ENCODE results near the gene RAB11FIP4. TPM values are rescaled to one million over a fixed set of nuclear protein-coding genes. Genes with fewer than 3 reads are reported as not detected.
"Not testable (repeated sequence)": the region's sequence is repeated elsewhere in the genome, so short reads cannot be mapped to it uniquely, and the experiment has no call there.

RAB11FIP4 gene
- total RNA-seq, 3 donors from 2014 or later (not counting 1 experiment from before 2014, with no cell fraction given): 81.4 to 121 (median 102) TPM

DNA sequence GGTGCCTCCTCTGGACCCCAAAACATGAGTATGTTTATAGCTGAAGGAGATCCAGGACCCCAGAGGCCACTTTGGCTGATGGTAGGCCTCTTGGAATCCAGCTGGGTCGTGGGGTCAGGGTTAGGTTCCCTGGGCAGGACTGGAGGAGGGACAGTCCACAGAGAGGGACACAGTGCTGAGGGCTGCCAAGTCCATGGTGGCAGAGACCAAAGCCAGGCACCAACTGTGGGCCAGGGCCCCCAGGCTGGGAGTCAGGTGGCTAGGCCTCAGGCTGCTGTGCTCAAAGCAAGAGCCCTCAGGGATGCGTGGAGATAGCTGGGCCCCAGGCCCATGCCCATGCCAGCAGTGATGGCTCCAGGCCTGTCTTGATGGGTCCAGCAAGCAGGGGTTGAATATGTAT, 44.1 kb downstream of the RAB11FIP4 start:
- intact Hi-C loops (cut with micrococcal nuclease): no loop called here
- Mint-ChIP-seq H3K36me3 (no peaks in the 10 kb centered on the region), H3K9me3 (no peaks in the 10 kb centered on the region), H3K27me3 (ENCODE audit: low read depth in 2 of 2) (peaks cover 0 to 14% of the 10 kb centered on the region in 2 donors), H3K27ac (no peak overlapping the region), H3K4me1 (peaks cover 6 to 25% of the 10 kb centered on the region in 2 donors), H3K4me3 (no peak overlapping the region)
- TF ChIP-seq, protein P1, sequence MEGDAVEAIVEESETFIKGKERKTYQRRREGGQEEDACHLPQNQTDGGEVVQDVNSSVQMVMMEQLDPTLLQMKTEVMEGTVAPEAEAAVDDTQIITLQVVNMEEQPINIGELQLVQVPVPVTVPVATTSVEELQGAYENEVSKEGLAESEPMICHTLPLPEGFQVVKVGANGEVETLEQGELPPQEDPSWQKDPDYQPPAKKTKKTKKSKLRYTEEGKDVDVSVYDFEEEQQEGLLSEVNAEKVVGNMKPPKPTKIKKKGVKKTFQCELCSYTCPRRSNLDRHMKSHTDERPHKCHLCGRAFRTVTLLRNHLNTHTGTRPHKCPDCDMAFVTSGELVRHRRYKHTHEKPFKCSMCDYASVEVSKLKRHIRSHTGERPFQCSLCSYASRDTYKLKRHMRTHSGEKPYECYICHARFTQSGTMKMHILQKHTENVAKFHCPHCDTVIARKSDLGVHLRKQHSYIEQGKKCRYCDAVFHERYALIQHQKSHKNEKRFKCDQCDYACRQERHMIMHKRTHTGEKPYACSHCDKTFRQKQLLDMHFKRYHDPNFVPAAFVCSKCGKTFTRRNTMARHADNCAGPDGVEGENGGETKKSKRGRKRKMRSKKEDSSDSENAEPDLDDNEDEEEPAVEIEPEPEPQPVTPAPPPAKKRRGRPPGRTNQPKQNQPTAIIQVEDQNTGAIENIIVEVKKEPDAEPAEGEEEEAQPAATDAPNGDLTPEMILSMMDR (IDR thresholded peaks at IDR 0.05): no peak
- Histone ChIP-seq H3K27ac (ENCODE audit: low read length) (no peak overlapping the region), H3K4me3 (ENCODE audit: low read length) (no peak overlapping the region), H3K4me1 (ENCODE audit: control insufficient read depth, insufficient read depth, low read length) (peaks cover 24% of the 10 kb centered on the region), H3K27me3 (ENCODE audit: control insufficient read depth, insufficient read depth, low read length) (no peaks in the 10 kb centered on the region), H3K9me3 (ENCODE audit: control insufficient read depth, insufficient read depth, low read length) (no peaks in the 10 kb centered on the region), H3K36me3 (ENCODE audit: control insufficient read depth, insufficient read depth, low read length) (no peaks in the 10 kb centered on the region)
- DNase-seq: no peak
- WGBS (ENCODE audit: insufficient coverage): 81% methylated on average over 2 of the region's 2 CpGs
- ATAC-seq: no peak

DNA sequence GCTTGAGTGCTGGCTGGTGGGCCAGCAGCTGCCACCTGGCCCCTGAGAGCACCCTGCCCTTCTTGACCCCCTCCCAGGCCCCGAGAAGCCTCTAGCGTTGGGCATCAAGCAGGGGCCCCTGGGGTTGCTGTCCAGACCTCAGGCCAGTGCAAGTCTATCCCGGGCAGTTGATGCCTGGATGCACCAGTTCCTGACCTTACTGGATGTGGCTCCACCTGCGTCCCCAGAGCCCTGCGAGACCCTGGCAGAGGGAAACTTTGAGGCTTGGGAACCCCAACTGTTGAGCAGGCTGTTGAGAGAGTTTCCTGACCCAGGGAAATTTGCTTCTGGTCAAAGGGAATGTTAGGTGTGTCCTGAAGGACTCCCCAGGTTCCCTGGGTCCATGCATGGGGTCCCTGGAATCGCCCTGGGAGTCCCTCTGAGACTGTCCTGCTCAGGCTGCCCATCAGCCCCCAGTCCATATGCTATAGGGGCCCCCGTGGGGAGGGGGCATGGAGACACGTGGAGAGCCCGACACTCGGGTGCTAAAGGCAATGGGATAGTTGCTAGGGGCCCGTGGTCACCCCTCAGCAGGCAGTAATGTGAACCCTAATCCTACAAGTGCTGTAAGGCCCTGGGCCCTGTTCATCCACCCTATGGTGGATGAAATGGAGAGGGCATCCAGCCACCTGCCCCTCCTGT, 46.4 kb downstream of the RAB11FIP4 start:
- DNase-seq (no peak), ATAC-seq (no peak)
- no peak overlapping the region for H3K4me3 Mint-ChIP-seq
- H3K4me1 Mint-ChIP-seq: peaks cover 6 to 16% of the 10 kb centered on the region in 2 donors
- Histone ChIP-seq H3K4me3 (ENCODE audit: low read length) (no peak overlapping the region), H3K36me3 (ENCODE audit: control insufficient read depth, insufficient read depth, low read length) (no peaks in the 10 kb centered on the region), H3K27me3 (ENCODE audit: control insufficient read depth, insufficient read depth, low read length) (no peaks in the 10 kb centered on the region), H3K9me3 (ENCODE audit: control insufficient read depth, insufficient read depth, low read length) (no peaks in the 10 kb centered on the region), H3K27ac (ENCODE audit: low read length) (no peak overlapping the region), H3K4me1 (ENCODE audit: control insufficient read depth, insufficient read depth, low read length) (peaks cover 20% of the 10 kb centered on the region)
- H3K27ac Mint-ChIP-seq: no peak overlapping the region
- H3K36me3 Mint-ChIP-seq: no peaks in the 10 kb centered on the region
- 82% methylated on average over 11 of the region's 11 CpGs for WGBS (ENCODE audit: insufficient coverage)
- peaks cover 0 to 7% of the 10 kb centered on the region in 2 donors for H3K27me3 Mint-ChIP-seq (ENCODE audit: low read depth in 2 of 2)
- no peaks in the 10 kb centered on the region for H3K9me3 Mint-ChIP-seq
- intact Hi-C loops (cut with micrococcal nuclease): loop anchor here (1.0 to 2.0 kb wide), 3 partner anchors 49 to 405 kb away; no protein-coding TSS in a partner anchor
- TF ChIP-seq, protein P1 (IDR thresholded peaks at IDR 0.05): no peak

DNA sequence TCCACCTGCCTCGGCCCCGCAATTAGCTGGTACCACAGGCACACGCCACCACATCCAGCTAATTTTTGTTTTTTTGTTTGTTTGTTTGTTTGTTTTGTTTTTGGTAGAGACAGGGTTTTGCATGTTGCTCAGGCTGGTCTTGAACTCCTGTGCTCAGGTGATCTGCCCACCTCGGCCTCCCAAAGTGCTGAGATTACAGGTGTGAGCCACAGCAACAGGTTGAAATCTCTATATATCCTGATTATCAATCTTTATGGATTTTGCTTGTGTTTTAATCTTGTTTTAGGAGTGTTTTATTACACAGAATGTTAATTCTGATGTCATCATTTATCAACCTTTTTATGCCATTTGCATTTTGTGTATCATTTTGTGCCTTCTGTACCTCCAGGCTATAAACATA, 48.2 kb downstream of the RAB11FIP4 start:
- no peak overlapping the region for H3K27ac Mint-ChIP-seq
- H3K4me3 ChIP-seq (ENCODE audit: low read length): no peak overlapping the region
- TF ChIP-seq, protein P1 (IDR thresholded peaks at IDR 0.05): no peak
- H3K27ac ChIP-seq (ENCODE audit: low read length): no peak overlapping the region
- ATAC-seq (no peak), DNase-seq (no peak)
- no peaks in the 10 kb centered on the region for H3K9me3 ChIP-seq (ENCODE audit: control insufficient read depth, insufficient read depth, low read length)
- no peaks in the 10 kb centered on the region for H3K9me3 Mint-ChIP-seq
- intact Hi-C loops (cut with micrococcal nuclease): no loop called here
- no peak overlapping the region for H3K4me3 Mint-ChIP-seq
- no peaks in the 10 kb centered on the region for H3K27me3 ChIP-seq (ENCODE audit: control insufficient read depth, insufficient read depth, low read length)
- no peaks in the 10 kb centered on the region for H3K4me1 Mint-ChIP-seq
- H3K36me3 ChIP-seq (ENCODE audit: control insufficient read depth, insufficient read depth, low read length): no peaks in the 10 kb centered on the region
- no peaks in the 10 kb centered on the region for H3K36me3 Mint-ChIP-seq
- no peaks in the 10 kb centered on the region for H3K27me3 Mint-ChIP-seq (ENCODE audit: low read depth in 2 of 2)
- peaks cover 10% of the 10 kb centered on the region for H3K4me1 ChIP-seq (ENCODE audit: control insufficient read depth, insufficient read depth, low read length)
- 89% methylated on average over 4 of the region's 4 CpGs for WGBS (ENCODE audit: insufficient coverage)

DNA sequence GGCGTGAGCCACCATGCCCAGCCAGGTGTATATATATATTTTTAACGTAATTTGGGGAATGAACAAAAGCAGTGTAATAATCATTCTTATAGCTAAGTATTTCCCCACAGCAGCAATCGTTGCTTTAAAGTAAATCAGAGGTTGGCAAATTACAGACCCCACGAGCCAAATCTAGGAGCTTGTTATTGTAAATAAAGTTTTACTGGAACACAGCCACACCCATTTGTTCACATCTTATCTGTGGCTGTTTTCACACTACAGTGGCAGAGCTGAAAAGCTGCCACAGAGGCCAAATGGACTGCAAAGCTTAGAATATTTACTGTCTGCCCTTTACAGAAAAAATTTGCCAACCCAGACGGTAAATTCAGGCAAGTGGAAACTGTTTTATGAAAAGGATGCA, 50.8 kb downstream of the RAB11FIP4 start:
- Histone ChIP-seq H3K9me3 (ENCODE audit: control insufficient read depth, insufficient read depth, low read length) (no peaks in the 10 kb centered on the region), H3K4me1 (ENCODE audit: control insufficient read depth, insufficient read depth, low read length) (peaks cover 8% of the 10 kb centered on the region), H3K4me3 (ENCODE audit: low read length) (no peak overlapping the region), H3K27me3 (ENCODE audit: control insufficient read depth, insufficient read depth, low read length) (no peaks in the 10 kb centered on the region), H3K36me3 (ENCODE audit: control insufficient read depth, insufficient read depth, low read length) (no peaks in the 10 kb centered on the region), H3K27ac (ENCODE audit: low read length) (no peak overlapping the region)
- H3K36me3 Mint-ChIP-seq: no peaks in the 10 kb centered on the region
- TF ChIP-seq, protein P1 (IDR thresholded peaks at IDR 0.05): no peak
- H3K9me3 Mint-ChIP-seq: no peaks in the 10 kb centered on the region
- WGBS (ENCODE audit: insufficient coverage): 53% methylated on average over 1 of the region's 5 CpGs
- intact Hi-C loops (cut with micrococcal nuclease): no loop called here
- no peaks in the 10 kb centered on the region for H3K27me3 Mint-ChIP-seq (ENCODE audit: low read depth in 2 of 2)
- no peaks in the 10 kb centered on the region for H3K4me1 Mint-ChIP-seq
- H3K27ac Mint-ChIP-seq: no peak overlapping the region
- no peak overlapping the region for H3K4me3 Mint-ChIP-seq
- DNase-seq: no peak
- ATAC-seq: peak in 1 of 3 donors; percentile 28

DNA sequence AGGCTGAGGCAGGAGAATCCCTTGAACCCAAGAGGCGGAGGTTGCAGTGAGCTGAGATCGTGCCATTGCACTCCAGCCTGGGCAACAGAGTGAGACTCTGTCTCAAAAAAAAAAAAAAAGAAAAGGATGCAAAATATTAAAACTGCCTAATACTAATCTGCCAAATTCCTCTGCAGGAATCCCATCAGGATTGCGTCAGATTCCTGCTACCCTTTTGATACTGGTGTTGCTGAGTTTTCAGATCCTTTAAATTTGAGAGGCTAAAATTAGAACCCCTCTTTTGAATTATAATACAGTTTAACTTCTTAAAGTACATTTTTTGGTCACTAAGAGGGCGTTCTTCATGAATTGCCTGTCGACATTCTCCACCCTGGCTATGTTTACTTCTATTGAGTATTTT, 51.4 kb downstream of the RAB11FIP4 start:
- H3K27ac ChIP-seq (ENCODE audit: low read length); H3K9me3 Mint-ChIP-seq; H3K4me1 Mint-ChIP-seq; H3K27me3 ChIP-seq (ENCODE audit: control insufficient read depth, insufficient read depth, low read length); H3K27me3 Mint-ChIP-seq (ENCODE audit: low read depth in 2 of 2); H3K36me3 ChIP-seq (ENCODE audit: control insufficient read depth, insufficient read depth, low read length); DNase-seq; H3K27ac Mint-ChIP-seq; H3K4me3 ChIP-seq (ENCODE audit: low read length); H3K4me3 Mint-ChIP-seq; intact Hi-C loops (cut with micrococcal nuclease); H3K9me3 ChIP-seq (ENCODE audit: control insufficient read depth, insufficient read depth, low read length); H3K36me3 Mint-ChIP-seq; H3K4me1 ChIP-seq (ENCODE audit: control insufficient read depth, insufficient read depth, low read length); ATAC-seq: not testable (repeated sequence)
- 92% methylated on average over 5 of the region's 5 CpGs for WGBS (ENCODE audit: insufficient coverage)

All from natural killer cell (primary cell).